ENCODE results near the gene TSPAN18.

The TSPAN18 gene

DNA sequence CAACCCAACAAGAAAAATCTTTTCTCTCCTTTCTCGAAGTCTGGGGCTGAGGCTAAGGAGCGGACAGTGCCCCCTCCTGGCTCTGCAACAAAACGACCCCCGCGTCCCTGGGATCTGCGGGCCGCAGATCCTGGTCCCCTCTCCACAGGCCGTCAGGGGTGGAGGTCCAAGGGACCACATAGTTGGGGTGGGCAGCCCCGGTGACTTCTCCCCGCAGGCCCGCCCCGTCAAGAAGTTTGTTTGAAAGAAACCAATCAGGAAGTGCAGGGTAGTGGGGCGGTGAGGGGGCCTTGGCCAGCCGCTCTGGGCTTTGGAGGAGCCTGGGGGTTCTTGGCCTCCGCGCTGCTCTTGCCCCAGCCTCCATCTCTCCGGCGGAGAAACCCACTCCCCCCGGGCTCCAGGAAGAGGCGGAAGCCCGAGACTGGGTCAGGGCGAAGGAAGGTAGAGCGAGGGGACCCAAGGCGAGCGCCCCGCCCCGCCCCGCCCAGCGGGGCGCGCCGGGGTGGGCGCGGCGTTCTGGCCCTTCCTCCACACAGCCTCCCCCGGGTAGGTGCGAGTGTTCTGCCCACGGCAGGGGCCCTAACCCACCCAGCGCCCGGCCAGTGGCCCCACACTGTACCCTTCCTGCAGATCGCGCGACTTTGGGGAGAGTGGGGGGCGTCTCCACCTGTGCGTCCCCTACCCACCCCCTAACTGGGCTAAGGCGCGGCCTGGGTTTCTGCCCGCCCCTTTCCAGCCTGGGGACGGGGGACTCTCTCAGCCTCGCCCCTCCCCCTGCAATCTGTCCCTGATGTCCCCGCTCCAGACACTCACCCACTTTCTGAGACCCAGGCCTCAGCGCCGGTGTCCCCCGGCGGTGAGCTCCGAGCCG lies 222.6 kb downstream of the TSPAN18 start:
- DNase-seq, result no peak

DNA sequence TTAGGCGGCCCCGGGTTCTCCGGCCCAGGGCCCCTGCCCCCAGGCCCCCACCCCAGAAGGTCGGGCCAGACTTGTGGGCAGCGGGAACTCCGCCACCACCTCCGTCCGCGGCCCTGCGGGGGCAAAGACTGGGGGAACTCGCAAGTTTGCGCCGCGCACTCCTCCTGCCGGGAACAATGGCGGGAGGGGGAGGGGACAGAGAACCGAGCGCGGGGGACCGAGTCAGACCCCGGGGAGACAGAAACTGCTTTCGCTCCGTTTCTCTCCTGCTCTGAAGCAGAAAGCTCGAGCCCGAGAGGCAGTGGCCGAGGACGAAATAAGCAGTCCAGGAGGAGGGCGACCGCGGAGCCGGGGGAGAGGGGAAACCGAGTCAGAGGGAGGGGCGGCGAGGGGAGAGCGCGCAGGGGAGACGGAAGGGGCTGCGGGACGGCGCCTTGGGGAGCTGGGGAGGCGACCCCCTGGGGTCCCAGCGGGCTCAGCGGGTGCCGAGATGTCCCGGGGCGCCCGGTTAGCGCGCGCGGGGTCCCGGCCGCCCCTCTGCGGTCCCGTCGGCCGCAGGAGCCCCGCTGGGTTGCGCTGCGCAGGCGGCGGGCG lies 223.4 kb downstream of the TSPAN18 start:
- DNase-seq, result no peak

DNA sequence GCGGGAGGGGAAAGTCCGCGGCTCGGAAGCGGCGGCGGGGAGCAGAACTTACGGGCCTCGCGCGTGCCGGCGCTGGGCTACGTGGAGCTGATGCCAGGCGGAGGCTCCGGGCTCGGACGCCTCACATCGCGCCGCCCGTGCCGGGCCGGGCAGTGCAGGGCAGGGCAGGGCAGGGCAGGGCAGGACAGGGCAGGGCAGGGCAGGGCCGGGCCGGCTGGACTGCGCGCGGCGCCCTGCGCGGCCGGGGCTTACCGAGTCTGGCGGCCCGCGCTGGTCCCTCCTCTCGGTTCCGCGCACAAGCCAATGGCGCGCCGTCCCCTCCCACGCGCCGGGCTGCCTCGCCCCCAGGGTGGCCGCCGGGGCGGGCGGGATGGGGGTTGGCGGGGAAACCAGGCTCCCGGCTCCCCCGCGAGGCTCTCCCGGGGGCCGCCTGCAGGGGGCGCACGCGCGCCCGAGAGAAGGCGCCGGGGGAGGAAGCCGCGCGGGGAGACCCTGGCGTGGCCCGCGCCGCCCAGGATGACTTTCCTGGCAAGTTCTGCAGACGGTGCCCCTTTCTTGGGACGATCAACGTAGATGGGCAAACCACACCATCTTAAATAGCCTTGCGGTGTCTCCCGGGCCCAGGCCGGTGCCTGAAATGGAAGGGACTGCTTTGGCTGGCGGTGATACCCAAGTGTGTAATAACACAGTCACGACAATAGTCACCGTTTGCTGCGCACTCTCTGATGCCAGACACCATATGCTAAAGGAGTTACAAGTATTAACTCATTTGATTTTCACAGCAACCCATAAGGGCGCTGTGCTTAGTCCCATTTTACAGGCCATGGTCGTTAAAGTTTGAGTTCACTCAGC lies 224.1 kb downstream of the TSPAN18 start, which contains the start of gene TP53I11:
TSS of gene TP53I11 (minus strand) at position 259 of the 852 bp plus-strand sequence. CDS start 12,548 bp downstream, outside the sequence.
- DNase-seq, result peak; percentile 87

DNA sequence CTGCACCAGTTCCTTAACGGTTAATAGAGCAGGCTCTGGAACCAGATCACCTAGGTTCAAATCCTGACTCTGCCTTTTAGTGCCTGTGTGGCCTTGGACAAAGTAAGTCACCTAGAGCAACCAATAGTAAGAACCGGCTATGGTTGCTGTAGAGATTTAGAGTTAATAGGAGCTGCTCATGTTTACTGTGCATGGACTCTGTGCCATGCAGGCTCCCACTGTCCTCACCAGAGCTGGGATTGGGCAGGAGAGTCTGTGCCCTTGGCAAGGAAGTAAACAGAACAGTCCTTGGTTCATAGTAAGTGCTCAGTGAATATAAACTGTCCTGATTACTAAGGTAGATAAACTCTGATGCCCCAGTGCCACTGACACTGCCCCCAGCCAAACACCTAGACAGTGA lies 225.3 kb downstream of the TSPAN18 start:
- no peak for DNase-seq

DNA sequence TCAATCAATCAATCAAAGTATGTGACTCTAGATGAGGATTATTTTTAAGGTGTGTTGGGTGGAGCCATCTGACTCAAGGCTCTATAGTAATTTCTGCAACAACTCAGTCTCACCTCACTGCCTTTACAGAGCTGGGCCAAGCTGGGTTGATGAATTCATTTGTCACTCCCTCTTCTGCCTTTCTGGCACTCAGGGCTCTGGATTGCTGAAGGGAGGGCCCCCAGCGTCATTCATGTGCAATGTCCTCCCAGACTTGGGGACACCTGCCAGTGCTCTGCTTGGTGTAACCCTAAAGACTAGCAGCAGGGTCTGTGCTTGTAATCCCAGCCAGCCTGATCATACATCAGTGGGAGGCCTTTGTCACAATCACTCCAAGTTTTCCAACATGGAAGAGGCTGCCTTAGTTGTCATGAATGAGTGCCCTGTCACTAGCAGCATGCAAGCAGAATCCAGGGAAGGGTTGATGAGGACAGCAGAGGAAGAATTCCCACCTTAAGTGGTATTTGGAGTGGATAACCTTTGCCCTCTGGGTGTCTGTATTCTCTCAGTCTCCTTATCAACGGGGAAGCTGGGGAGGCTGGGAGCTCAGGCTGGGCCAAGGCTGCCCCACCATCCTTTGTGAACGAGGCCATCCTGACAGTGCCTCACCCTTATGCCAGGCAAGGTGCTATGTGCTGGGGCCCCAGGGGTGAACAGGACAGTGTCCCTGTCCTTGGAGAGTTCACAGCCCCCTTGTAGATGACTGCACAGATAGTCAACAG lies 225.9 kb downstream of the TSPAN18 start:
- no peak for DNase-seq

DNA sequence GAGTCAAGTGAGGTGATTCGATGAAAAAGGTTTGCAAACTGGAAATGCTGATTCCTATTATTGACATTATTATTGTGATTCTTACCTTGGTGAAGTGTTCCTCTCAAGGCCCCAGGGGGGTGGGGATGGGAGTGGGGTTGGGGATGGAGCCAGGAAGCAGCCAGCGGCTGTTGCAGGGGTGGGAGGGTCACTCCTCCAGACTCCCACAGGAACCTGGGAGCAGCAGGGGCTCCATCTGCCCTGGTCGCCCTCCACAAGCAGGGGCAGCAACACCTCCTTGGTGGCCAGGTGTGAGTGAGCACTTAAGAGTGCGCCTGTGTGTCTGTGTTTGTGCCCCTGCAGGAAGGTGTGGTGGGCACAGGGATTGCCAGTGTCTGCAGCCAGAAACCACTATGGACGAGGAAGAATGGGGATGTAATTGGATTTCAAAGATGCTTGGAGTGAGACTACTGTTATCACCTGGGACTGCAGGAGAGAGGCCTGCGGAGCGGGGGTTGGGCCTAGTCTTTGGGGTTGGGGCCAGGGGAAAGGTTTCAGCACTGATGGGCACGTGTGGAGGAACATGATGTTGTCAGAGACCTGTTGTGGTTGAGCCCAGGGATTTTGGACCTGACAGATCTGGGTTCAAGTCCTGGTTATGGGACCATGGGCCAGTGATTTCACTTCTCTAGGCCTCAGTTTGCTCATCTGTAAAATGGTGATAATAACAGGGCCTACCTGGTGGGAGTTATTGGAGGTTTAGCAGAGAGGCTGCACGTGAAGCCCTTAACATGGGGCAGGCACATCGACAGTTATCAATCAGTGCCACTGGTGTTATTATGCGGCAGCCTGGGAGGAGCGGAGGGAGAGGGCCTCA lies 227.5 kb downstream of the TSPAN18 start:
- no peak for DNase-seq

DNA sequence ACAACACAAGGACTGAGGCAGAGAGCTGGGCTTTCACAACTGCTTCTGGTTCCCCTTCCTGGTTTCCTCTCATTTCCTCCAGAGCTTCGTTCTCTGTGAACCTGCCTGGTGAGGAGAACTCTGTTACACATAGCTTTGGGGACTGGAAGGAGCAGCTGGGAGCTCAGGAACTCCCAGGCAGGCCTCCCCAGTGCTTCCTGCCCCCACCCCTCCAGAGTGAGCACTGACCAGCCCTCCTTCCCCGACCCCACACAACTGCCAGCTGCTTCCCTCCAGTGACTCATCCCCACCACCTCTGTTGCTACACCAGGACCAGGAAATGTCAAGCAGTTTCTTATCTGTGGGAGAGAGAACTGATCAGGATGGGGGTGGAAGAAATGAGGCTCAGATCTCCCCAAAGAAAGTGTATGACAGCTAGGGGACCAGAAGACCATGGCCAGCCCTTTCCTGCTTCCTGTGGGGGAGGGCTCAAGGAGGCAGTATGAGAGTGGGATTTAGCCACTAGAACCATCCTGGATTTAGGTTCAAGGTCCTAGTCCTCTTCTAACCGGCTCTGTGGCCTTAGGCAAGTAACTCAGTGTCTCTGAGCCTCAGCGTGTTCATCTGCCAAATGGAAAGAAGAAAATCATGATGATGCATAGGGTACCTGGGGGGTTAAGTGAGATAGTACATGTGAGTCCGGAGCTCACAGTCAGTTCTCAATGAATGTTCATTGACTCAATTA lies 228.4 kb downstream of the TSPAN18 start:
- peak; percentile 75 for DNase-seq

DNA sequence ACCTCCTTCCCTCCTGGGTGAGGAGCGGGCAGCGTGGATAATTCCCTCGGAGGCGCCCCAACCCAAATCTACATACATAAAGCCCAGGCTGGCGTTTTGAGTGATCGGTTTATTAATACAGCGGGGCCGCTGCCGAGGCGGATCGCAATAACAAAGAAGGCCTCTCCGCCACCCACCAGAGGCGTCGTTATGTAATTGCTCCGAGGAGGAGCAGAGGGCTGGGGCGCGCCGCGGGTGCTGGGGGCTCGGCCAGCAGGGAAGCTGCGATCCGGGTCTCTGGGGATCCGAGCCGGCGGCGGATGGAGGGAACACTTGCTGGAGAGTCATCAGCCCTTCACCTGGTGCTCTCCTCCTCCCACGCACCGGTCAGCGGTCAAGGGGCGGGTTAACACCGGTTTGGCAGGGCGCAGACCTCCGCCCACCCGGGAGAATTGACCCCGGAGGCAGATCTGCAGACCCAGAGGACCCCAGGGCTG lies 230.3 kb downstream of the TSPAN18 start:
- DNase-seq, result no peak

DNA sequence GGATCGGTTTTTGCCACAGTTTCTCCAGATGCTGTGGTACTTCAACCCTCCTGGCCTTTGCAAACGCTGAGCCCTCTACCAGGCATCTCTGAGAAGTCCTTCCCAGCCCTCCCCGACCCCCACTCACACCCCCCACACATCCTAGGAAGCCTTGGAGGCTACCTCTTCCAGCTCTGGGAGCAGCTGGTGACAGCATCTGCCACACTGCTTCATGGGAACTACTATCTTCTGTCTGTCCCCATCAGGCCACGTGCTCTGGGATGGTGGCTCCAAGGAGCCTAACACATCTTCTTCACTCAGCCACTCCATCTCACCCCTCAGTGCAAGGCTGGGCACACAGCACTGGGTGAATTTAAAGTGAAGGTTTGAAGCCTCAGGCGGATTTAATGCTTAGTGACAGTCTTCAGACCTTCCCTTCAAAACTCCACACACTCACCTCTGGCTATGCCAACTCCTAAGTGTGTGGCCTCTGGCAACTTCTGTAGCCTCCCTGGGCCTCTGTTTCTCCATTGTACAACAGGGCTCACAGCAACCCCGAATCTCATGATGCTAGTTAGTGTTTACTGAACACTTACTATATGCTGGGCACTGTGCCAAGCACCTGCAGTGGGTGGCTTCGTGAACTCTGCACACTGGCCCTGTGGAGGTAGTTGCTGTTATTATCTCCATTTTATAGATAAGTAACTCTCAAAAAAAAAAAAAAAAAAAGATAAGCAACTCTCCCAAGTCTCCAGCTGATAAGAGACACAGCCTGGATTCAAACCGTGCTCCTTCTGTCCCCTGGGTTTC lies 231.2 kb downstream of the TSPAN18 start:
- DNase-seq, result no peak

DNA sequence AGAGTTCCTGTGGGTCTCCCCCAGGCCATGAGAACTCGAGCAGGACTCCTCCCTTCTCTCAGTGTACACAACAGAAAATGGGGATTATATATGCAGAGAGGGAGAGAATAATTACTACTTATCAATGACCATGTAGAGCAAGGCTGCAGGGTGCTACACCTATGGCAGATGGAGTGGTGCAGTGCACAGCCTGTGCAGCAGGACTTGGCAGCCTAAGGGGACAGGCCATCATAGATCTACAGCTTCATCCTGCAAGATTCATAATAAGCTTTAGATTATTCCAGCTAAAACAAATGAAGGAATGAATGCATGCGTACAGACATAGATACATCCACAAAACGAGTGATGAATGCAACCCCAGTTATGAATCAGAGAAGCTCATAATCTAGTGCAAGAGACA lies 232.3 kb downstream of the TSPAN18 start:
- DNase-seq, result no peak

DNA sequence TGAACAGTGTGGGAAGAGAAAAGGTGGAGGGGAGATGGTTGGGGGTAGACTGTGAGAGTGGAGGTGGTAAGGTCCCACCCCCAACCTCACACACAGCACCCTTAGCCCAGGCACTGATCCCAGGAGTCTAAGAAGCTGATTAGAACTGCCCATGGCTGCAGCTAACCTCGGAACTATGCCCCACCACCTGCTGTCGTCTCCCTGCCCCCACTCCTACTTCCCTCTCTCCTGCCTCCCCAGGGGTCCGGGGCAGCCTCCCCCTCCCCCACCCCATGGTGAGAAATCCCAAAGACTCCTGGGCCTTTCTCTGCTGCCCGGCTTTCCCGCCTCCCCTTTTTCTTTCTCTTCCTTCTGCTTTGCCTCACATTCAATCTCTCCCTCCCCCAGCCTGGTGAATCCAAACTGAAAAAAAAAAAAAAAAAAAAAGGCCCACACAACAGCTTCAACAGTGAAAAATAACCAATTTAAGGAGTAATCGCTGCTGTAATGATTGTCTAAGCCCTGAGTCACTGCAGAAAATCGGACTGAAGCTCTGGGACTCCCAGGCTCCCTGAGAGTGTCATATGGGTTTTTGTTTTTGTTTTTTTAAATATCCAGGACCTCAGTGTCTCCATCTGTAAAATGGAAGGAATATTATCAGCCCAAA lies 233.6 kb downstream of the TSPAN18 start:
- no peak for DNase-seq

DNA sequence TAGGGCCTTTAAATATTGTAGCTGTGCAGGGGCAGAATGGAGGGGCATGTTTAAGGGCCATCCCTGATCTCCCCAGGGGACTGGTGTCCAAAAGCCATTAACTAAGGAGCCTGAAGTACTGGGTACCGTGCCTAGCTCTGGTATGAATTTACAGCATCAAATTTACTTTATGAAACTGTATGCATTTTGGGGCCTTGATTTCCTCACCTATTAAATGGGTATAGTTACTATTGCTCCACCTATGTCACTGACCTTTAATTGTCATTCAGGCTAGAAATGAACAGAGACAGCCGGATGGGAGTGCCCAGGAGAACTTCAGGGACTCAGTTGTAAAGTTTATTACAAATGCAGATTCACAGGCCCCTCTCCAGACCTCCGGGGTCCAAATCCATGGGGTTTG lies 235.7 kb downstream of the TSPAN18 start:
- no peak for DNase-seq

DNA sequence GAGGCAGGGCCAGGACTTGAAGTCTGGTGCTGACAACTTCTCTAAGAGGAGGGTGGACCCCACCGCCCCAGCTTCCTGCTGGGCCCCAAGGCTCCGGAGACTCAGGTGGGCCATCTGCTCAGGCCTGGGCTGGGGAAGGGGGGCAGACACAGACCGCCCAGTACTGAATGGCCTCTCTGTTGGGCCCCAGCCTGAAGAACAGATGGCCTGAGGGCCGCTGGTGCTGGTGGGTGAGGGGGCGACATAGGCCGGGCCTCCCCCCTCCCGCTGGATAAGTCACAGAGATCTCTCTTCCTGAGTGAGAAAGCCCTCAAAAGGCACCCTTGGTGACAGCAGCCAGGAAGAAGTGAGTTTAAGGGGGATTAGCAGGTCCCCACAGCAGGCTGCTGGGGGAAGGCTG lies 236.4 kb downstream of the TSPAN18 start:
- DNase-seq, result no peak

DNA sequence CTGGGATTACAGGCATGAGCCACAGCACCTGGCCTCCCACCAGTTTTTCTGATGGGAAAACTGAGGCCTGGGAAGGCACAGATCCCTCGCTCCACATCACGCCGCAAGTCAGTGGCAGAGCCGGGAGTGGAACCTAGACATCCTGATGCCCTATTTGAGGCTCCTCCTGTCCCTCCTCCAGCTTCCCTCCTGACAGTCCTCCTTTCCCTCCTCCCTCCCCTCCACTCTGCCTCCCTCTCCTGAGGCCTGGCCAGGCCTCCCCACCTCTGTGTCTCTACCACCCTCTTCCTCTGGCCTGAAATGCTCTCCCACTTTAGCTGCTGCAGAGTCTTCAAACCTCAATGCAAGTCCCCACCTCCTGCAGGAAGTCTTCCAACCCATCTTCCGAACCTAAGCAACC lies 237.2 kb downstream of the TSPAN18 start:
- no peak for DNase-seq

DNA sequence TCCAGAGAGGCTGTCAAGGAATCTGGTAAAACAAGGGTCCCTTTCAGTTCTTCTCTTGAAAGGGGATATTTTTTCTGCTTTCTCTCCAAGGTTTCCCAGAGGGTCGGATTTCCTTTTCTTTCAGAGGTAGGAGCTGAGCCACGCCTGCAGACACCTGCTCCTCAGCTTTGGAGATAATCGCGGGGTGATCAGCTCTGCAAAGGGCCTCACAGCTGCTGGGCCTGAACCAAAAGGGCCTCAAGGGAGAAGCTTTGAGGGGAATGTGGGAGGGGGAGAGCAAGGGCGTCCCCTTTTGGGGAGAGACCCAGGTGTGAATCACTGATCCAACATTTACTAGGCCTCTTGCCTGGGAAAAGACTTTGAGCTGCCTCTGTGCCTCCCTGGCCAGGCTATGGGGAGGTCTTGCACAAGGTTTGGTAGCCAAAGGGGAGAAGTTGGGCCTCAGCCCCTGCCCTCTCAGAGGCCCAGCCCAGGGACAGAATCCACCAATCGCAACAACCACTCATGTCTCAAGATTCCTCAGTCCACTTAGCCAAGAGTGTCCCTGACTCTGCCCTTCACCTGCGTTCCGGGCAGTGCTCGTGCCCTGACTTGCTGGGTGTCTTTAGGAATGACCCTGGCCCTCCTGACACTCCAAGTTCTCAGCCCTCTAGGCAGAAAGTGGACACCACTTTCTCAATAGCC lies 237.9 kb downstream of the TSPAN18 start:
- DNase-seq, result no peak

DNA sequence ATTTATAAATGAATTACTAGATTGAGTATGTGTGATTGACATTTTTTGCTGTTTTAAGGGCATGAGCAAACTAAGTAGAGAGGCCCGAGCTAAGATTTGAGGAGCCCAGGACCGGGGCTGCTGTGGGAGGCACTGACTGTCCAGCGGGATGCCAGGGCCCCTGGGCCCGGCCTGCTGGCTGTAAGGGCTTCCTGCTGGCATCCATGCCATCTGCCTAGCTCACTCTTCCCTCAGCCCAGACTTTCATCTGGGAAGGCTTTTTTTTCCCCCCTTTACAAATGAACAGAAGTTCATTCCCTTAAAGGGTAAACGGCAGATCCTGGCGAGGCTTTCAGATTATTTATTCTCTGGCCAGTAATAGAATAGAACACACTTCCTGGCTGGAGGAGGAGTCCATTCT lies 239.9 kb downstream of the TSPAN18 start:
- no peak for DNase-seq

DNA sequence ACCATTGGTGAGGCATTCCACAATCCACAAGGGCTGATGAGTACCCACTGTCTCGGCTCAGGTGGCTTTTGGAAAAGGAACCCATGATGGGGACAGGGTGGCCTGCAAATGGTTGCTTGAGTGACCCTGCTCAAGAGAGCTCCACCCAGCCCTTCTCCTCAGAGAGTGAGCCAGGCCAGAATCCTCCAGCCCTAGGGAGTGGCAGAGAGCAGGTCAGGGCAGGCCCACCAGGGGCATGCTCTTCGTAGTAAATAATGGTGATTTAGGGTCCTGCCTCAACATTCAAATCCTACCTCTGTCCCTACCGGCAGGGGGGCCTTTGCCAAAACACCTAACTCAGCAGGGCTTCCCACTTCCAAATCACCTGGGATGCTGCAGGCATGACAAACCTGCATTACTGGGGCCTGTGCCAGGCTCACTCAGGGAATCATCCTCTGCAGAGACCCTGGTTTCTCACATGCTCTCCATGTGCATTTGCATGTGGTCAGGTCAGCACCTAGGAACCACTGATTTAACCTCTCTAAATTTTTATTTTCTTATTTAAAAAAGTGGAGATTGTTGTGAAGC lies 241.3 kb downstream of the TSPAN18 start:
- no peak for DNase-seq

DNA sequence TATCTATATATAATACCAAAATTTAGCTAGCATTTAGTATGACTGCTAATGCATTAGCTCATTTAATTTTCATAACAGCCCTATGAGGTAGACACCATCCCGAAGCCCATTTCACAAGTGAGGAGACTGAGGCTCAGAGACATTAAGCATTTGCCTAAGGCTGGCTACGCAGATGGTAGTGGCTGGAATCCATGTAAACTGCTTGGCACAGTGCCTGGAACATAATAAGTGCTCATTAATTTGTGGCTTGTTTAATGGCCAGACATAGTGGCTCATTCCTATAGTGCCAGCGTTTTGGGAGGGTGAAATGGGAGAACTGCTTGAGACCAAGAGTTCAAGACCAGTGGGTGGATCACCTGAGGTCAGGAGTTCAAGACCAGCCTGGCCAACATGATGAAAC lies 241.7 kb downstream of the TSPAN18 start:
- DNase-seq, result no peak

Data from femur (tissue), 1 donor.